Thymus (tissue), 11 donors: ENCODE results near the gene WDR76. TPM values are rescaled to one million over a fixed set of nuclear protein-coding genes. Genes with fewer than 3 reads are reported as not detected.
"Not testable (repeated sequence)": the region's sequence is repeated elsewhere in the genome, so short reads cannot be mapped to it uniquely, and the experiment has no call there.

Source experiments
- DNase-seq, 9 donors: peaks; one replicate each; pipeline ENCODE4 v3.0.0-alpha.2; 2013; ENCODE audit warnings: low spot score in 9 of 9, low read depth in 6 of 9, missing footprints in 1 of 9
- H3K27ac ChIP-seq, 2 donors: one replicate each; pipeline ENCODE4 v1.5.1; 2013; ENCODE audit warnings: control low read depth in 1 of 2, low read depth in 1 of 2, low read length in 1 of 2, mild to moderate bottlenecking in 1 of 2, moderate library complexity in 1 of 2
- H3K27me3 ChIP-seq, 2 donors: one replicate each; pipeline ENCODE4 v1.5.1; 2013; ENCODE audit warnings: low read length in 1 of 2; ENCODE audit not compliant: control insufficient read depth in 2 of 2, insufficient read depth in 1 of 2
- H3K36me3 ChIP-seq, 2 donors: one replicate each; pipeline ENCODE4 v1.5.1; 2013; ENCODE audit warnings: low read length in 1 of 2, mild to moderate bottlenecking in 1 of 2, moderate library complexity in 1 of 2; ENCODE audit not compliant: control insufficient read depth in 2 of 2, insufficient read depth in 2 of 2
- H3K4me1 ChIP-seq, 2 donors: one replicate each; pipeline ENCODE4 v1.5.1; 2013; ENCODE audit warnings: low read length in 2 of 2; ENCODE audit not compliant: control insufficient read depth in 2 of 2, insufficient read depth in 2 of 2
- H3K4me3 ChIP-seq, 2 donors: one replicate each; pipeline ENCODE4 v1.5.1; 2013; ENCODE audit warnings: low read length in 2 of 2, control low read depth in 1 of 2, mild to moderate bottlenecking in 1 of 2
- H3K9me3 ChIP-seq, 2 donors: one replicate each; pipeline ENCODE4 v1.5.1; 2013; ENCODE audit warnings: low read length in 1 of 2, mild to moderate bottlenecking in 1 of 2; ENCODE audit not compliant: control insufficient read depth in 2 of 2, insufficient read depth in 1 of 2
- WGBS: extraction: QIAGEN DNeasy Blood & Tissue Kit; methylation state at CpG from one replicate; pipeline ENCODE4 v1.1.7; 2013; 5-methylcytosine and 5-hydroxymethylcytosine counted together
- polyA plus RNA-seq: library from polyadenylated mRNA; stranded (reverse); fragments of 200-250 nt; gene quantifications from one replicate; pipeline ENCODE4 v1.2.3, GENCODE V29; 2013
- total RNA-seq: library from RNA; stranded (reverse); fragments of 120-200 nt; gene quantifications from one replicate; pipeline ENCODE4 v1.2.4, GENCODE V29; 2013
- donor health status: healthy.

The WDR76 gene
- total and polyA plus RNA-seq, 2 donors = 3.5 to 24.6 TPM

GRCh38 chr15:43808435-43808950 is 18.3 kb upstream of the WDR76 start:
- Histone ChIP-seq H3K4me3 (no peak overlapping the region), H3K27ac (no peak overlapping the region), H3K36me3 (peaks cover 58 to 92% of the 10 kb centered on the region in 2 donors), H3K27me3 (no peaks in the 10 kb centered on the region), H3K9me3 (no peaks in the 10 kb centered on the region), H3K4me1 (no peaks in the 10 kb centered on the region)
- 99% methylated on average over 5 of the region's 5 CpGs for whole genome bisulfite sequencing
- no peak for DNase-seq

GRCh38 chr15:43808960-43809678 is 17.7 kb upstream of the WDR76 start:
- DNase-seq = no peak
- 96% methylated on average over 6 of the region's 6 CpGs for WGBS
- Histone ChIP-seq H3K27ac (no peak overlapping the region), H3K36me3 (peaks cover 61 to 94% of the 10 kb centered on the region in 2 donors), H3K4me3 (no peak overlapping the region), H3K9me3 (no peaks in the 10 kb centered on the region), H3K27me3 (no peaks in the 10 kb centered on the region), H3K4me1 (no peaks in the 10 kb centered on the region)

- H3K4me3 ChIP-seq, H3K27me3 ChIP-seq, H3K9me3 ChIP-seq, H3K4me1 ChIP-seq, H3K27ac ChIP-seq, DNase-seq: not testable (repeated sequence)
- peaks cover 48 to 69% of the 10 kb centered on the region in 2 donors for H3K36me3 ChIP-seq
- 97% methylated on average over 5 of the region's 5 CpGs for WGBS
Observed at GRCh38 chr15:43815064-43815463, 11.7 kb upstream of the WDR76 start.

GRCh38 chr15:43821505-43821904 is 5.3 kb upstream of the WDR76 start:
- WGBS = 96% methylated on average over 3 of the region's 3 CpGs

GRCh38 chr15:43824302-43825246 is 2.2 kb upstream of the WDR76 start, which contains the start of gene MFAP1:
MFAP1 (minus strand) TSS chr15:43824690; CDS start chr15:43824569, 121 bp downstream.
- peak within 1 kb of the TSS; percentile 63 to 70 for H3K4me3 ChIP-seq
- H3K9me3 ChIP-seq = peaks cover 0 to 8% of the 10 kb centered on the region in 2 donors
- peaks cover 21 to 31% of the 10 kb centered on the region in 2 donors for H3K4me1 ChIP-seq
- WGBS = 9% methylated on average over 46 of the region's 46 CpGs
- peak within 1 kb of the TSS; percentile 80 to 89 for H3K27ac ChIP-seq
- peaks cover under 1 to 7% of the 10 kb centered on the region in 2 donors for H3K36me3 ChIP-seq
- peak; percentile 89 to 97 (median 95) for DNase-seq
- H3K27me3 ChIP-seq = no peaks in the 10 kb centered on the region

More at GRCh38 chr15:43821505-43821904, 5.3 kb upstream of the WDR76 start:
- DNase-seq = no peak
- Histone ChIP-seq H3K27ac (no peak overlapping the region), H3K4me1 (peaks cover 15 to 20% of the 10 kb centered on the region in 2 donors), H3K27me3 (no peaks in the 10 kb centered on the region), H3K4me3 (no peak overlapping the region), H3K36me3 (peaks cover 8 to 13% of the 10 kb centered on the region in 2 donors), H3K9me3 (peaks cover 0 to 8% of the 10 kb centered on the region in 2 donors)

GRCh38 chr15:43825305-43825704 is 1.5 kb upstream of the WDR76 start:
- H3K9me3 ChIP-seq, H3K27me3 ChIP-seq, DNase-seq, H3K4me3 ChIP-seq, H3K27ac ChIP-seq, H3K36me3 ChIP-seq: not testable (repeated sequence)
- H3K4me1 ChIP-seq = peaks cover 21 to 31% of the 10 kb centered on the region in 2 donors
- 97% methylated on average over 11 of the region's 11 CpGs for WGBS

- H3K27ac ChIP-seq = peak overlapping the region; percentile 0 to 81
- WGBS = 95% methylated on average over 11 of the region's 11 CpGs
- DNase-seq = no peak
- H3K9me3 ChIP-seq = peaks cover 0 to 8% of the 10 kb centered on the region in 2 donors
- H3K36me3 ChIP-seq = peaks cover 0 to 6% of the 10 kb centered on the region in 2 donors
- H3K27me3 ChIP-seq = no peaks in the 10 kb centered on the region
- H3K4me3 ChIP-seq = peak overlapping the region in 1 of 2 donors; percentile 75
- peaks cover 21 to 31% of the 10 kb centered on the region in 2 donors for H3K4me1 ChIP-seq
Observed at GRCh38 chr15:43826029-43826507, 734 bp upstream of the WDR76 start.

- Histone ChIP-seq H3K27me3 (no peaks in the 10 kb centered on the region), H3K4me3 (peak overlapping the region; percentile 75 to 83), H3K27ac (peak overlapping the region; percentile 36 to 65), H3K4me1 (peaks cover 20 to 28% of the 10 kb centered on the region in 2 donors), H3K9me3 (peaks cover 0 to 8% of the 10 kb centered on the region in 2 donors), H3K36me3 (peaks cover 0 to 8% of the 10 kb centered on the region in 2 donors)
- WGBS = 63% methylated on average over 6 of the region's 6 CpGs
- peak in 4 of 9 donors; percentile 11 to 36 (median 20) for DNase-seq
Observed at GRCh38 chr15:43828061-43828657, 1.4 kb downstream of the WDR76 start.
